SHP77 (cell line): ENCODE data around the gene RAB37.

Source experiments
- DNase-seq, 2 experiments: peaks; one replicate each; lab custom pipeline; 2025; lab: John Stamatoyannopoulos, UW

The RAB37 gene

GRCh38 chr17:74728702-74729075 lies 8.4 kb upstream of the RAB37 start:
- DNase-seq, result no peak

- no peak for DNase-seq
Measured at GRCh38 chr17:74729368-74729767, 7.7 kb upstream of the RAB37 start.

GRCh38 chr17:74729866-74730265 lies 7.2 kb upstream of the RAB37 start:
- no peak for DNase-seq

- no peak for DNase-seq
Measured at GRCh38 chr17:74730491-74731346, 6.3 kb upstream of the RAB37 start.

- no peak for DNase-seq
Measured at GRCh38 chr17:74731347-74731605, 5.8 kb upstream of the RAB37 start.

GRCh38 chr17:74732042-74732867 lies 4.8 kb upstream of the RAB37 start:
- no peak for DNase-seq

GRCh38 chr17:74733365-74734122 lies 3.5 kb upstream of the RAB37 start:
- no peak for DNase-seq

GRCh38 chr17:74734256-74734655 lies 2.8 kb upstream of the RAB37 start:
- no peak for DNase-seq

GRCh38 chr17:74737299-74738050 lies 419 bp downstream of the RAB37 start:
- DNase-seq, result no peak

GRCh38 chr17:74738051-74738996 lies 1.3 kb downstream of the RAB37 start:
- DNase-seq, result peak; percentile 65 to 84

- no peak for DNase-seq
Measured at GRCh38 chr17:74739227-74739831, 2.3 kb downstream of the RAB37 start.

- no peak for DNase-seq
Measured at GRCh38 chr17:74740173-74740572, 3.1 kb downstream of the RAB37 start.

GRCh38 chr17:74740641-74741387 lies 3.8 kb downstream of the RAB37 start:
- no peak for DNase-seq

- no peak for DNase-seq
Measured at GRCh38 chr17:74742153-74742515, 5.1 kb downstream of the RAB37 start.

GRCh38 chr17:74742978-74743545 lies 6.0 kb downstream of the RAB37 start:
- DNase-seq, result no peak

- no peak for DNase-seq
Measured at GRCh38 chr17:74743755-74744154, 6.7 kb downstream of the RAB37 start.

- DNase-seq, result no peak
Measured at GRCh38 chr17:74744349-74744713, 7.3 kb downstream of the RAB37 start.

GRCh38 chr17:74744714-74745547 lies 7.9 kb downstream of the RAB37 start:
- DNase-seq, result peak; percentile 62 to 71
